ENCODE measurements around the gene SDK2.

The SDK2 gene

GRCh38 chr17:73625991-73626673 lies 18.1 kb downstream of the SDK2 start:
- H3K27me3 ChIP-seq (ENCODE audit: control insufficient read depth, insufficient read depth, low read length), result no peaks in the 10 kb centered on the region
- H3K9ac ChIP-seq (ENCODE audit: low read length), result no peak overlapping the region
- no peak overlapping the region for H3K4me3 ChIP-seq (ENCODE audit: low read length)
- H3K4me1 ChIP-seq (ENCODE audit: control insufficient read depth, insufficient read depth, low read length), result no peaks in the 10 kb centered on the region
- no peaks in the 10 kb centered on the region for H3K9me3 ChIP-seq (ENCODE audit: control insufficient read depth, low read length)
- no peaks in the 10 kb centered on the region for H3K36me3 ChIP-seq (ENCODE audit: control insufficient read depth, insufficient read depth, low read length)

- Histone ChIP-seq H3K9ac (ENCODE audit: low read length) (no peak overlapping the region), H3K27me3 (ENCODE audit: control insufficient read depth, insufficient read depth, low read length) (no peaks in the 10 kb centered on the region), H3K36me3 (ENCODE audit: control insufficient read depth, insufficient read depth, low read length) (no peaks in the 10 kb centered on the region), H3K4me1 (ENCODE audit: control insufficient read depth, insufficient read depth, low read length) (no peaks in the 10 kb centered on the region), H3K4me3 (ENCODE audit: low read length) (no peak overlapping the region), H3K9me3 (ENCODE audit: control insufficient read depth, low read length) (no peaks in the 10 kb centered on the region)
These were observed 19.2 kb downstream of the SDK2 start for GRCh38 chr17:73625006-73625405.

DNA sequence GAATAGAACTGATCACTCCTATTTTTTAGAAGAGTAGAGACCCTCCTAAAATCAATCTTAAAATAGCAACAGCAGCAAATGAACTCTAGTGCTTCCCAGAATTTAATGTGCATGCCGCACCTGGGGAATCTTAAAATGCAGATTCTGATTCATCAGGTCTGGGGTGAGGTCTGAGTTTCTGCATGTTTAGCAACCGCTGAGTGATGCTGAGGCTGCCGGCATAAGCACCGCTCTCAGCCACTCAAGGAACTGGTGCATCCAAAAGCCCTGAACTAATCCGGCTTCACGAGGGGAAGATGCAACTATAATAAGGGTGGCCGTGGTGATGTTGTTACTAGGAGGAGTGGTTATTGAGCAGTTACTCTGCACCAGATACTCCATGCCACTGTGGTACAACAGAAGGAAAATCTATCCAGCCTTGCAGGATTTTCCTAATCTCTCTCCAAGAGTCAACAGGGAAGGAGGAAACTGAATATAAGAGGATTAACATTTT lies 19.7 kb downstream of the SDK2 start:
- Histone ChIP-seq H3K27me3 (ENCODE audit: control insufficient read depth, insufficient read depth, low read length) (no peaks in the 10 kb centered on the region), H3K9me3 (ENCODE audit: control insufficient read depth, low read length) (no peaks in the 10 kb centered on the region), H3K9ac (ENCODE audit: low read length) (no peak overlapping the region), H3K4me3 (ENCODE audit: low read length) (no peak overlapping the region), H3K36me3 (ENCODE audit: control insufficient read depth, insufficient read depth, low read length) (no peaks in the 10 kb centered on the region), H3K4me1 (ENCODE audit: control insufficient read depth, insufficient read depth, low read length) (no peaks in the 10 kb centered on the region)

DNA sequence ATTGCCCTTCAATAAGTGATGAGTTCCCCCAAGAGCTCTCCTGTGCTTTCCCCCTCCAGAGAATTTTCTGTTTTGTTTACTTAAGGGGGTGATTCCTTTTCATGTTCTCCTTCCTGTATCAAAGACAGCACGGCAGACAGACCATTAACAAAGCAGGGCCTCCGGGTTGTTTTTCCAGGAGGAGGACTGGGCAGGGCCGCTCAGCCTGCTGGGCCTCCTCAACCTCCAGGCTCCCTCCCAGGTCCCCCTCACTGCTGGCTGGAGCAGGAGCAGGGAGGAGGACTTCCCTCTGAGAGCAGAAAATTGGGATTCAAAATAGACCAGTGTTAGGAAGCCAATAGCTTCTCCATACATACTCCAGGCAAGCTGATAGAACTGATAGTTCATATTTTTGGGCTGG lies 20.4 kb downstream of the SDK2 start:
- Histone ChIP-seq H3K9me3 (ENCODE audit: control insufficient read depth, low read length) (no peaks in the 10 kb centered on the region), H3K4me1 (ENCODE audit: control insufficient read depth, insufficient read depth, low read length) (no peaks in the 10 kb centered on the region), H3K36me3 (ENCODE audit: control insufficient read depth, insufficient read depth, low read length) (no peaks in the 10 kb centered on the region), H3K4me3 (ENCODE audit: low read length) (no peak overlapping the region), H3K27me3 (ENCODE audit: control insufficient read depth, insufficient read depth, low read length) (no peaks in the 10 kb centered on the region), H3K9ac (ENCODE audit: low read length) (no peak overlapping the region)

- H3K36me3 ChIP-seq (ENCODE audit: control insufficient read depth, insufficient read depth, low read length), result no peaks in the 10 kb centered on the region
- H3K27me3 ChIP-seq (ENCODE audit: control insufficient read depth, insufficient read depth, low read length), result no peaks in the 10 kb centered on the region
- no peak overlapping the region for H3K9ac ChIP-seq (ENCODE audit: low read length)
- H3K4me3 ChIP-seq (ENCODE audit: low read length), result no peak overlapping the region
- no peaks in the 10 kb centered on the region for H3K9me3 ChIP-seq (ENCODE audit: control insufficient read depth, low read length)
- H3K4me1 ChIP-seq (ENCODE audit: control insufficient read depth, insufficient read depth, low read length), result no peaks in the 10 kb centered on the region
These were observed 21.0 kb downstream of the SDK2 start for GRCh38 chr17:73623247-73623646.

DNA sequence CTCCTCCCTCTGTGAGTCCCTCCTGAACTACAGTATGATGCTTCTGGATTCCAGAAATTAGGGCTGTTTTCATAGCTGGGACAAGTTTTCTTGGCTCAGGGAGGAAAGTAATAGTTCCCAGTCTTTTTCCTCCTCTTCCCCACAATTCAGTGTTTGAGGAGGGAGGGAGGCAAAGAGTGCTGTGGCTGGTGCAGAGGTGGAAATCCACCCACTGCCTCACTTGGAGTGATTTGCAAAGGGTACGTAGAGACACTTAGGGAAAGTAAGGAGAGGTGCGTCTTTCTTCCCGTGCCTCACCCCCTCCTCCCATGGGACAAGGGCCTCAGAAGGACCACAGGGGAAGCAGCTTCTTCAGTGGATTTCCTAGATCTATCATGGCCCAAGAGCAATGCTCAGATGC lies 21.9 kb downstream of the SDK2 start:
- Histone ChIP-seq H3K27me3 (ENCODE audit: control insufficient read depth, insufficient read depth, low read length) (no peaks in the 10 kb centered on the region), H3K9ac (ENCODE audit: low read length) (no peak overlapping the region), H3K36me3 (ENCODE audit: control insufficient read depth, insufficient read depth, low read length) (no peaks in the 10 kb centered on the region), H3K4me1 (ENCODE audit: control insufficient read depth, insufficient read depth, low read length) (no peaks in the 10 kb centered on the region), H3K4me3 (ENCODE audit: low read length) (no peak overlapping the region), H3K9me3 (ENCODE audit: control insufficient read depth, low read length) (no peaks in the 10 kb centered on the region)

DNA sequence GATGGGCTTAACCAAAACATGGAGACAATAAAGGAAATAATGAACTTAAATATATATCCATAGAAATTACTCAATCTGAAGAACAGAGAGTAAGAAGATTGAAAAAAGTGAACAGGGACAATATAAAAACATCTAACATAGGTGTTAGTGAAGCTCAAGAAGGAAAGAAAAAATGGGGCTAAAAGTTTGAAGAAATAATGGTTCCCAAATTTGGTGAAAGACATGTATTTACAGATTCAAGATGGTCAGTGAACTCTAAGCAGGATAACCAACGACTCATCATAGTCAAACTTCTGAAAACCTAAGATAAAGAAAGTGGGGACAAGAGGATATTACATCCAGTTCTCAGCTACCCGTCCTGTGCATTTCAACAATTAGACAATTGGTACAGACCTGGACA lies 22.6 kb downstream of the SDK2 start:
- Histone ChIP-seq H3K9me3 (ENCODE audit: control insufficient read depth, low read length) (no peaks in the 10 kb centered on the region), H3K4me1 (ENCODE audit: control insufficient read depth, insufficient read depth, low read length) (no peaks in the 10 kb centered on the region), H3K36me3 (ENCODE audit: control insufficient read depth, insufficient read depth, low read length) (no peaks in the 10 kb centered on the region), H3K9ac (ENCODE audit: low read length) (no peak overlapping the region), H3K4me3 (ENCODE audit: low read length) (no peak overlapping the region), H3K27me3 (ENCODE audit: control insufficient read depth, insufficient read depth, low read length) (peaks cover 2% of the 10 kb centered on the region)

GRCh38 chr17:73620414-73620813 lies 23.8 kb downstream of the SDK2 start:
- Histone ChIP-seq H3K9ac (ENCODE audit: low read length) (no peak overlapping the region), H3K9me3 (ENCODE audit: control insufficient read depth, low read length) (no peaks in the 10 kb centered on the region), H3K36me3 (ENCODE audit: control insufficient read depth, insufficient read depth, low read length) (no peaks in the 10 kb centered on the region), H3K27me3 (ENCODE audit: control insufficient read depth, insufficient read depth, low read length) (peaks cover 5% of the 10 kb centered on the region), H3K4me1 (ENCODE audit: control insufficient read depth, insufficient read depth, low read length) (no peaks in the 10 kb centered on the region), H3K4me3 (ENCODE audit: low read length) (no peak overlapping the region)

DNA sequence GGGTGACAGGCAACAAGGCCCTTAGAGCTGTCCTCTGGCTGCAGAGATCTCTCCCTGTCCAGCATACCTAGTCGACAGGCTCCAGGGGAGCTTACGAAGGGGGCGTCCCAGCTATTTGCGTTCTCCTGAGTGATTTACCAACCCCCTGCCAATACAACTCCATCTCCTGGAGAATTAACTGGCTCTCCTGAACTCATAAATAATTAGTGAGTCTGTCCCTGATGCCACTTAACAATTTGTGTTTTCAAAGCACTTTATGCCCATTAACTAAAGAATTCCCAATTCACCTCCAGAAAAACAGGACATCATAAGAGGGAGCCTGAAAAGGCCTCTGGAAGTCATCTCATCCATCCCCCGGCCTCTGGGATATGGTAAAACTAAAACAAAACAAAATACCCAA lies 26.7 kb downstream of the SDK2 start:
- Histone ChIP-seq H3K4me1 (ENCODE audit: control insufficient read depth, insufficient read depth, low read length) (no peaks in the 10 kb centered on the region), H3K4me3 (ENCODE audit: low read length) (no peak overlapping the region), H3K27me3 (ENCODE audit: control insufficient read depth, insufficient read depth, low read length) (peaks cover 11% of the 10 kb centered on the region), H3K36me3 (ENCODE audit: control insufficient read depth, insufficient read depth, low read length) (no peaks in the 10 kb centered on the region), H3K9ac (ENCODE audit: low read length) (no peak overlapping the region), H3K9me3 (ENCODE audit: control insufficient read depth, low read length) (no peaks in the 10 kb centered on the region)

GRCh38 chr17:73616873-73617404 lies 27.3 kb downstream of the SDK2 start:
- peaks cover 11% of the 10 kb centered on the region for H3K27me3 ChIP-seq (ENCODE audit: control insufficient read depth, insufficient read depth, low read length)
- H3K9ac ChIP-seq (ENCODE audit: low read length), result no peak overlapping the region
- H3K4me1 ChIP-seq (ENCODE audit: control insufficient read depth, insufficient read depth, low read length), result no peaks in the 10 kb centered on the region
- H3K9me3 ChIP-seq (ENCODE audit: control insufficient read depth, low read length), result no peaks in the 10 kb centered on the region
- no peak overlapping the region for H3K4me3 ChIP-seq (ENCODE audit: low read length)
- no peaks in the 10 kb centered on the region for H3K36me3 ChIP-seq (ENCODE audit: control insufficient read depth, insufficient read depth, low read length)

- no peaks in the 10 kb centered on the region for H3K9me3 ChIP-seq (ENCODE audit: control insufficient read depth, low read length)
- no peaks in the 10 kb centered on the region for H3K4me1 ChIP-seq (ENCODE audit: control insufficient read depth, insufficient read depth, low read length)
- peaks cover 14% of the 10 kb centered on the region for H3K27me3 ChIP-seq (ENCODE audit: control insufficient read depth, insufficient read depth, low read length)
- H3K36me3 ChIP-seq (ENCODE audit: control insufficient read depth, insufficient read depth, low read length), result no peaks in the 10 kb centered on the region
- H3K4me3 ChIP-seq (ENCODE audit: low read length), result no peak overlapping the region
- H3K9ac ChIP-seq (ENCODE audit: low read length), result no peak overlapping the region
These were observed 27.9 kb downstream of the SDK2 start for GRCh38 chr17:73616120-73616872.

- no peaks in the 10 kb centered on the region for H3K9me3 ChIP-seq (ENCODE audit: control insufficient read depth, low read length)
- no peak overlapping the region for H3K9ac ChIP-seq (ENCODE audit: low read length)
- no peaks in the 10 kb centered on the region for H3K36me3 ChIP-seq (ENCODE audit: control insufficient read depth, insufficient read depth, low read length)
- peaks cover 22% of the 10 kb centered on the region for H3K27me3 ChIP-seq (ENCODE audit: control insufficient read depth, insufficient read depth, low read length)
- H3K4me1 ChIP-seq (ENCODE audit: control insufficient read depth, insufficient read depth, low read length), result no peaks in the 10 kb centered on the region
- no peak overlapping the region for H3K4me3 ChIP-seq (ENCODE audit: low read length)
These were observed 30.0 kb downstream of the SDK2 start for GRCh38 chr17:73614256-73614655.

Data from mucosa of stomach (tissue), 1 donor.